Activated CD8-positive, alpha-beta memory T cell treated with anti-CD3 and anti-CD28 coated beads for 48 hours (primary cell): ENCODE measurements around the gene PPDPF.

ENCODE experiments used
- DNase-seq, 3 experiments: peaks; one replicate each; pipeline ENCODE4 v3.0.0-alpha.2; 2020; ENCODE audit warnings: low read depth in 2 of 3, low spot score in 2 of 3

PPDPF gene

GRCh38 chr20:63487116-63487764 lies 33.3 kb upstream of the PPDPF start:
- DNase-seq = no peak

GRCh38 chr20:63487781-63488241 lies 32.8 kb upstream of the PPDPF start:
- DNase-seq = no peak

- no peak for DNase-seq
These were observed 32.0 kb upstream of the PPDPF start for GRCh38 chr20:63488315-63489251.

GRCh38 chr20:63490416-63490815 lies 30.1 kb upstream of the PPDPF start:
- no peak for DNase-seq

- DNase-seq = no peak
These were observed 29.5 kb upstream of the PPDPF start for GRCh38 chr20:63491078-63491477.

GRCh38 chr20:63491635-63492230 lies 28.8 kb upstream of the PPDPF start:
- DNase-seq = no peak

GRCh38 chr20:63492518-63492917 lies 28.0 kb upstream of the PPDPF start:
- DNase-seq = no peak

- DNase-seq = no peak
These were observed 27.6 kb upstream of the PPDPF start for GRCh38 chr20:63492982-63493381.

- DNase-seq = no peak
These were observed 27.0 kb upstream of the PPDPF start for GRCh38 chr20:63493563-63494020.

- no peak for DNase-seq
These were observed 26.5 kb upstream of the PPDPF start for GRCh38 chr20:63494084-63494419.

GRCh38 chr20:63494420-63495166 lies 26.0 kb upstream of the PPDPF start:
- DNase-seq = no peak

- DNase-seq = no peak
These were observed 25.3 kb upstream of the PPDPF start for GRCh38 chr20:63495167-63495720.

GRCh38 chr20:63495741-63496595 lies 24.6 kb upstream of the PPDPF start:
- peak; percentile 31 to 73 (median 69) for DNase-seq

GRCh38 chr20:63496596-63497120 lies 23.9 kb upstream of the PPDPF start:
- DNase-seq = no peak

- no peak for DNase-seq
These were observed 23.2 kb upstream of the PPDPF start for GRCh38 chr20:63497138-63497945.

GRCh38 chr20:63497946-63498935 lies 22.3 kb upstream of the PPDPF start:
- no peak for DNase-seq

- DNase-seq = no peak
These were observed 21.6 kb upstream of the PPDPF start, which contains the start of gene EEF1A2 for GRCh38 chr20:63498960-63499337. TSS of gene EEF1A2 (minus strand) at chr20:63499083. CDS start at chr20:63497763, 1,320 bp downstream.
